Lower lobe of right lung (tissue), 2 donors: ENCODE data around the gene ACKR2. TPM values are rescaled to one million over a fixed set of nuclear protein-coding genes. Genes with fewer than 3 reads are reported as not detected.

Experiments
- ATAC-seq, 2 donors: fragments of 200-7000 bp; cut with Tn5 transposase; one replicate each; pipeline ENCODE4 v1.9.1; 2020 to 2022; ENCODE audit warnings: mild to moderate bottlenecking in 2 of 2, moderate library complexity in 2 of 2
- DNase-seq: peaks from one replicate; pipeline ENCODE4 v3.0.0-alpha.2; 2020
- H3K27ac ChIP-seq: fragments of 200-600 bp; one replicate; pipeline ENCODE4 v1.8.0; 2022
- H3K27me3 ChIP-seq: fragments of 200-600 bp; one replicate; pipeline ENCODE4 v1.8.0; 2022; ENCODE audit warnings: low read depth
- H3K36me3 ChIP-seq: fragments of 200-600 bp; one replicate; pipeline ENCODE4 v1.8.0; 2022; ENCODE audit warnings: mild to moderate bottlenecking
- H3K4me1 ChIP-seq: fragments of 200-600 bp; one replicate; pipeline ENCODE4 v1.8.0; 2022
- H3K4me3 ChIP-seq: fragments of 200-600 bp; one replicate; pipeline ENCODE4 v1.8.0; 2022; ENCODE audit warnings: mild to moderate bottlenecking
- H3K9me3 ChIP-seq: fragments of 200-600 bp; one replicate; pipeline ENCODE4 v1.8.0; 2022
- intact Hi-C: fragments of 100-400 bp; cut with DNase I; formaldehyde crosslinking; loops from one replicate; pipeline ENCODE4 v1.11.0; 2022
- total RNA-seq: library from RNA; stranded (reverse); fragmentation: NEBNext Ultra II Directional; extraction: Animal tissue kit (Norgen Biotek cat#: 25700); gene quantifications from one replicate; pipeline ENCODE4 v1.2.1, GENCODE V29; 2021
- TF ChIP-seq, protein P1 (sequence below): fragments of 200-600 bp; IDR thresholded peaks from one replicate; pipeline ENCODE4 v1.8.0; 2022; ENCODE audit warnings: antibody characterized with exemption, mild to moderate bottlenecking
- donor health status: DM: no; HTN: yes; CAD: no; lungs with severe emphysema.

The ACKR2 gene
- total RNA-seq, 1 donor from 2014 or later = 5.3 TPM

DNA sequence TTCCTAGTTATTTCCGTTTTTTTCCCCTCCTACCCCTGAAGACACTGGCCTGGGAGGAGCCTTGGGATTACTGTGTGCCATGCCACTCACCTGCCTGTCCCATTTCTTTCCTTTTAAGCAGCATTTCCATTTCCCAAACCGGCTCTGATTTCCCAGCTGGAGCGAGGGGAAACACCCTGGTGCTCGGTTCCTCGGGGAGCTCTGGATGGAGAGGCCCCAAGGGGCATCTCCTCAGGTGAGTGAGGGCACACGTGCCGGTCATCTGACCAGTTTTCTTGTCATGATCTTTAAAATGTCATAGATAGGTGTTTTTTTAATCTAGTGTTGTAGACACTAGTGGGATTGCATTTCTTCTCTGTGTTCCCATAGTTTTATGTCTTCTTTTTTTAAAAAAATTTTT, 99.4 kb downstream of the ACKR2 start:
- no peak overlapping the region for H3K4me3 ChIP-seq
- H3K27me3 ChIP-seq = no peaks in the 10 kb centered on the region
- intact Hi-C loops = no loop called here
- peaks cover 20% of the 10 kb centered on the region for H3K9me3 ChIP-seq
- peaks cover 16% of the 10 kb centered on the region for H3K4me1 ChIP-seq
- H3K36me3 ChIP-seq = peaks cover 17% of the 10 kb centered on the region
- ATAC-seq (no peak), DNase-seq (no peak)
- H3K27ac ChIP-seq = no peak overlapping the region
- TF ChIP-seq, protein P1, sequence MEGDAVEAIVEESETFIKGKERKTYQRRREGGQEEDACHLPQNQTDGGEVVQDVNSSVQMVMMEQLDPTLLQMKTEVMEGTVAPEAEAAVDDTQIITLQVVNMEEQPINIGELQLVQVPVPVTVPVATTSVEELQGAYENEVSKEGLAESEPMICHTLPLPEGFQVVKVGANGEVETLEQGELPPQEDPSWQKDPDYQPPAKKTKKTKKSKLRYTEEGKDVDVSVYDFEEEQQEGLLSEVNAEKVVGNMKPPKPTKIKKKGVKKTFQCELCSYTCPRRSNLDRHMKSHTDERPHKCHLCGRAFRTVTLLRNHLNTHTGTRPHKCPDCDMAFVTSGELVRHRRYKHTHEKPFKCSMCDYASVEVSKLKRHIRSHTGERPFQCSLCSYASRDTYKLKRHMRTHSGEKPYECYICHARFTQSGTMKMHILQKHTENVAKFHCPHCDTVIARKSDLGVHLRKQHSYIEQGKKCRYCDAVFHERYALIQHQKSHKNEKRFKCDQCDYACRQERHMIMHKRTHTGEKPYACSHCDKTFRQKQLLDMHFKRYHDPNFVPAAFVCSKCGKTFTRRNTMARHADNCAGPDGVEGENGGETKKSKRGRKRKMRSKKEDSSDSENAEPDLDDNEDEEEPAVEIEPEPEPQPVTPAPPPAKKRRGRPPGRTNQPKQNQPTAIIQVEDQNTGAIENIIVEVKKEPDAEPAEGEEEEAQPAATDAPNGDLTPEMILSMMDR = no peak

DNA sequence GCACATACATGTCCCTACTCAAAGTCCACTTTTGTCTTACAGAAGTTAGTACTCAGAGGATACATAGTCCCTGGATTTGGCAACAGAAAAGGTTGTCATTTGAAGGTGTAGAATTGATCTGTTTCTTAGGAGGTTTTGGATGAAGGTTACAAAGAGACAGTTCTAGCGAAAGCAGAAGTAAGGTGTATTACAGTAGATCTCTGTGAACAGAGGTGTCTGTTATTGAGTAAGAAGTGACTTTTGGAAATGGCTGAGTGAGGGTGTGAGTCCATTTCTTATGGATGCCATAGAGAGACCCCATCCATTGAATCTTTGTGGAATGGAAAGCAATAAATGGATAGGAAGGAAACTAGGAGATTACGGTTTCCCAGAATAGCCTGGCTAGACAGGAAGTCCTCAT, 102.3 kb downstream of the ACKR2 start:
- H3K4me3 ChIP-seq = no peak overlapping the region
- DNase-seq (no peak), ATAC-seq (no peak)
- H3K36me3 ChIP-seq = peaks cover 29% of the 10 kb centered on the region
- TF ChIP-seq, protein P1 = no peak
- no peaks in the 10 kb centered on the region for H3K27me3 ChIP-seq
- H3K4me1 ChIP-seq = peaks cover 9% of the 10 kb centered on the region
- H3K9me3 ChIP-seq = peaks cover 49% of the 10 kb centered on the region
- H3K27ac ChIP-seq = no peak overlapping the region
- intact Hi-C loops = no loop called here

DNA sequence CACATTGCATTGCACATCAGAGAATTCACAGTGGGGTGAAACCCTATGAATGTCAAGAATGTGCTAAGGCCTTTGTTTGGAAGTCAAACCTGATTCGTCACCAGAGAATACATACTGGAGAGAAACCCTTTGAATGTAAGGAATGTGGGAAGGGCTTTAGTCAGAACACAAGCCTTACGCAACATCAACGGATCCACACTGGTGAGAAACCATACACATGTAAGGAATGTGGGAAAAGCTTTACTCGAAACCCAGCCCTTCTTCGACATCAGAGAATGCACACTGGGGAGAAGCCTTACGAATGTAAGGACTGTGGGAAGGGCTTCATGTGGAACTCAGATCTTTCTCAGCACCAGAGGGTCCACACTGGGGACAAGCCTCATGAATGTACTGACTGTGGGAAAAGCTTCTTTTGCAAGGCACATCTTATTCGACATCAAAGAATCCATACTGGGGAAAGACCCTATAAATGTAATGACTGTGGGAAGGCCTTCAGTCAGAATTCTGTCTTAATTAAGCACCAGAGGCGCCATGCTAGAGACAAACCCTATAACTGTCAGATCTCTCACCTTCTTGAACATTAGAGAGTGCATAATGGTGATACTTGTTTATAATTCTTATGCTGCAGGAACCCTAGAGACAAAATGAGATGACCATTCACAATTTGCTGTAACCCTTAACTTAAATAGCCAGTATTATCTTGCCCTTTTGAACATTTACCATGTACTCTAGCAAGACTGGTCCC, 105.7 kb downstream of the ACKR2 start:
- no peaks in the 10 kb centered on the region for H3K27me3 ChIP-seq
- DNase-seq (no peak), ATAC-seq (no peak)
- H3K27ac ChIP-seq = no peak overlapping the region
- no peaks in the 10 kb centered on the region for H3K4me1 ChIP-seq
- H3K9me3 ChIP-seq = peaks cover 77% of the 10 kb centered on the region
- no peak overlapping the region for H3K4me3 ChIP-seq
- intact Hi-C loops = no loop called here
- TF ChIP-seq, protein P1 = no peak
- H3K36me3 ChIP-seq = peaks cover 29% of the 10 kb centered on the region

Other genes with a start within 250 kb of the ACKR2 start
- gene SEC22C, start 227.5 kb upstream of the ACKR2 start, total RNA-seq = 51.3 TPM
- 21.4 TPM for gene SS18L2, start 218.6 kb upstream of the ACKR2 start, total RNA-seq
- 87.3 TPM for gene NKTR, start 208.8 kb upstream of the ACKR2 start, total RNA-seq
- gene ZBTB47, start 155.7 kb upstream of the ACKR2 start, total RNA-seq = 20.0 TPM
- gene KLHL40, start 123.9 kb upstream of the ACKR2 start, total RNA-seq = not detected
- 1.0 TPM for gene HHATL, start 106.6 kb upstream of the ACKR2 start, total RNA-seq
- 2.5 TPM for gene CCDC13, start 36.2 kb upstream of the ACKR2 start, total RNA-seq
- 83.8 TPM for gene HIGD1A, start 5.0 kb upstream of the ACKR2 start, total RNA-seq
- not detected for gene CYP8B1, start 66.4 kb downstream of the ACKR2 start, total RNA-seq
- gene ZNF662, start 96.7 kb downstream of the ACKR2 start, total RNA-seq = 7.3 TPM
- gene GASK1A, start 169.9 kb downstream of the ACKR2 start, total RNA-seq = 5.9 TPM